Stimulated activated naive CD8-positive, alpha-beta T cell treated with anti-CD3 and anti-CD28 coated beads, Interleukin-15, Interleukin-2, amounts not matched to agents 100 ng/mL and 50 ng/mL, for 24 hours (primary cell): ENCODE results near the gene GJC1.
A peak's percentile ranks its signal among the peaks of the same experiment; 100 is the strongest.

Experiments used
- H3K27ac Mint-ChIP-seq: one replicate; pipeline ENCODE4 v1.8.0; 2021; ENCODE audit warnings: mild to moderate bottlenecking, mixed read lengths
- H3K27me3 Mint-ChIP-seq: one replicate; pipeline ENCODE4 v1.8.0; 2021; ENCODE audit warnings: mixed read lengths
- H3K36me3 Mint-ChIP-seq: one replicate; pipeline ENCODE4 v1.8.0; 2021; ENCODE audit warnings: low read depth, mixed read lengths
- H3K4me1 Mint-ChIP-seq: one replicate; pipeline ENCODE4 v1.8.0; 2021; ENCODE audit warnings: low read depth, mixed read lengths
- H3K4me3 Mint-ChIP-seq: one replicate; pipeline ENCODE4 v1.8.0; 2021; ENCODE audit warnings: mild to moderate bottlenecking, mixed read lengths
- H3K9me3 Mint-ChIP-seq: one replicate; pipeline ENCODE4 v1.8.0; 2021; ENCODE audit warnings: mixed read lengths

The GJC1 gene

DNA sequence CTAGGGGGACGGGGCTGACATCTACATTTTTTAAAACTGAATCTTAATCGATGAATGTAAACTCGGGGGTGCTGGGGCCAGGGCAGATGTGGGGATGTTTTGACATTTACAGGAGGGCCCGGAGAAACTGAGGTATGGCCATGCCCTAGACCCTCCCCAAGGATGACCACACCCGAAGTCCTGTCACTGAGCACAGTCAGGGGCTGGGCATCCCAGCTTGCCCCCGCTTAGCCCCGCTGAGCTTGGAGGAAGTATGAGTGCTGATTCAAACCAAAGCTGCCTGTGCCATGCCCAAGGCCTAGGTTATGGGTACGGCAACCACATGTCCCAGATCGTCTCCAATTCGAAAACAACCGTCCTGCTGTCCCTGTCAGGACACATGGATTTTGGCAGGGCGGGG lies 49.9 kb downstream of the GJC1 start:
- Mint-ChIP-seq H3K9me3 (no peaks in the 10 kb centered on the region), H3K27ac (no peak overlapping the region), H3K27me3 (no peaks in the 10 kb centered on the region), H3K4me3 (no peak overlapping the region), H3K36me3 (no peaks in the 10 kb centered on the region), H3K4me1 (peaks cover 5% of the 10 kb centered on the region)

DNA sequence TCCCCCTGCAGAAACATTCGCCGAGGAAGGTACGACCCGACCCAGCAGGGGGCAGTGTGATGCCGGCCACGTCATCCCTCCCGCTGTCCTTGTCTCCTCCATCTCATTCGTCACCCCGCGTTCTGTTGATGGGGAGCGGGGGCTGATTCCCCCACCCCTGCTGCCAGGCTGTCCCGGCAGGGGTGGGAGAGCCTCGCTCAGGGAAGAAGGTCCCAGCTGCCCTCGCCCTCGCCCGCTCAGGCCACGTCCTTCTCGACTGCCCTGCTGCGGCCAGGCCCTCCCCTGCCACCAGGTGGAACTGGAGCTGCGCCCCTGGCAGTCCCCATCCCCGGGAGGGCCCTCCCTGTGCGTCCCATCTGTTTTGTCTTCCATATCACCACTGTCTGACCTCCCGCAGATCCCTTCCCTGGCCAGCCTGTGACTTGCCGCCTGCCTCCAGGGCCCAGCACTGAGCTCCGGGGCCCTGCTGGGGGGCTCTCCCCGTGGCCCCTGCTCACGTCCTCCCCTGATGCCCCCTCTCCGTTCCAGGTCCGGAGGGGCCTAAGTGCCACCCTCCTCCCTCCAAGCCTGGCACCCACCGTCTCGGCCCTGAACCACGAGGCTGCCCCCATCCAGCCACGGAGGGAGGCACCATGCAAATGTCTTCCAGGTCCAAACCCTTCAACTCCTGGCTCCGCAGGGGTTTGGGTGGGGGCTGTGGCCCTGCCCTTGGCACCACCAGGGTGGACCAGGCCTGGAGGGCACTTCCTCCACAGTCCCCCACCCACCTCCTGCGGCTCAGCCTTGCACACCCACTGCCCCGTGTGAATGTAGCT lies 50.7 kb downstream of the GJC1 start:
- H3K27ac Mint-ChIP-seq, result no peak overlapping the region
- no peaks in the 10 kb centered on the region for H3K36me3 Mint-ChIP-seq
- peak overlapping the region; percentile 35 for H3K4me3 Mint-ChIP-seq
- peaks cover 8% of the 10 kb centered on the region for H3K4me1 Mint-ChIP-seq
- H3K9me3 Mint-ChIP-seq, result no peaks in the 10 kb centered on the region
- no peaks in the 10 kb centered on the region for H3K27me3 Mint-ChIP-seq

DNA sequence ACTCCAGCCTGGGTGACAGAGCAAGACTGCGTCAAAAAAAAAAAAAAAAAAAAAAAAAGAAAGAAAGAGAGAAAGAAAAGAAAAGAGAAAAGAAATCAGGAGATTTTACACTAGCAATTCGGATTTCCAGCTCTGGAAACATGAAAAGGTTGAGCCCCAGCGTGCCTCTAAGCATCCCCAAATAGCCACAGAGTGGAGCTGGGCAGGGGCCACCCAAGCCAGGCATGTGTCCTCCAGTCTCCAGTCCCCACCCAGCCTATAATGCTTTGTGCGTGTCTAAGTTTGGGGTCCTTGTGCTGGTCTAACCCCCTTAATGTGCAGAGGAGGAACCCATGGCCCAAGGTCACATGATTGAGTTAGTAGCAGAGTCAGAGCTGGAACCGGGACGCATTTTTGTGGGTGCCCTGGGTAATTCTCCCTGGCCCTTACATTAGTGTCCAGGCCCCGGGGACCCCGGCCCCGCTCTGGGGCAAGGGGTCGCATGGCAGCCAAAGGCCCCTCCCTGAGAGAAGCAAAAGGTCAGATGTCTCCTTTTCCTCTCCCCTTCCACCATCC lies 51.4 kb downstream of the GJC1 start:
- Mint-ChIP-seq H3K27me3 (no peaks in the 10 kb centered on the region), H3K27ac (no peak overlapping the region), H3K36me3 (no peaks in the 10 kb centered on the region), H3K9me3 (no peaks in the 10 kb centered on the region), H3K4me1 (peaks cover 8% of the 10 kb centered on the region), H3K4me3 (no peak overlapping the region)

DNA sequence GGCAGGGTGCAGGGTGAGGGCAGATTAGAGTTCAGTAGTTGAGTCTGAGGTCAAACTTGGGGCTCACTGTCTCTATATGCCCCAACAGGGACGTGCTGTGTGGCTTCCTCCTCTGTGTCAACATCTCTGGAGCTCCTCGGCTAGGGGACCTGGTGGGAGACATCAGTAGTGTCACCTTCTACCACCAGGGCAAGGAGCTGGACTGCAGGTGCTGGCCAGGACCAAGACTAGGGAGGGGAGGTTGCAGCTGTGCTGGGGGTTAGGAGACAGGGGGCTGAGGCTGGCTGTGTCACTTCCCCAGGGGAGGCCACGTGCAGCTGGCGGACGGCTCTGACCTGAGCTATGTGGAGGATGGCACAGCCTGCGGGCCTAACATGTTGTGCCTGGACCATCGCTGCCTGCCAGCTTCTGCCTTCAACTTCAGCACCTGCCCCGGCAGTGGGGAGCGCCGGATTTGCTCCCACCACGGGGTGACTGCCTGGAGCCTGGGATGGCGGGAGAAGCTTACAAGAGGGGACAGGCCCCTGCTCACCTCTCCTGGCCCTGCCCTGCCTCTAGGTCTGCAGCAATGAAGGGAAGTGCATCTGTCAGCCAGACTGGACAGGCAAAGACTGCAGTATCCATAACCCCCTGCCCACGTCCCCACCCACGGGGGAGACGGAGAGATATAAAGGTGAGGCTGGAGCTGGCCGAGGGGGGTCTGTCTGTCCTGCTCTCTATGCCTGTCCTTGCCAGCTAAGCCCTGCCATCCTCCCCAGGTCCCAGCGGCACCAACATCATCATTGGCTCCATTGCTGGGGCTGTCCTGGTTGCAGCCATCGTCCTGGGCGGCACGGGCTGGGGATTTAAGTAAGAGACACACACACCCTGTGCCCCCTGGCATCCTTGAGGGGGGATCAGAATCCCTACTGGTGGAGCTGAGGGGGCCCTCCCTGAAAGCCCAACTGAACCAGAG lies 52.4 kb downstream of the GJC1 start:
- H3K36me3 Mint-ChIP-seq, result no peaks in the 10 kb centered on the region
- H3K27ac Mint-ChIP-seq, result no peak overlapping the region
- no peaks in the 10 kb centered on the region for H3K9me3 Mint-ChIP-seq
- H3K4me3 Mint-ChIP-seq, result no peak overlapping the region
- peaks cover 8% of the 10 kb centered on the region for H3K4me1 Mint-ChIP-seq
- no peaks in the 10 kb centered on the region for H3K27me3 Mint-ChIP-seq

DNA sequence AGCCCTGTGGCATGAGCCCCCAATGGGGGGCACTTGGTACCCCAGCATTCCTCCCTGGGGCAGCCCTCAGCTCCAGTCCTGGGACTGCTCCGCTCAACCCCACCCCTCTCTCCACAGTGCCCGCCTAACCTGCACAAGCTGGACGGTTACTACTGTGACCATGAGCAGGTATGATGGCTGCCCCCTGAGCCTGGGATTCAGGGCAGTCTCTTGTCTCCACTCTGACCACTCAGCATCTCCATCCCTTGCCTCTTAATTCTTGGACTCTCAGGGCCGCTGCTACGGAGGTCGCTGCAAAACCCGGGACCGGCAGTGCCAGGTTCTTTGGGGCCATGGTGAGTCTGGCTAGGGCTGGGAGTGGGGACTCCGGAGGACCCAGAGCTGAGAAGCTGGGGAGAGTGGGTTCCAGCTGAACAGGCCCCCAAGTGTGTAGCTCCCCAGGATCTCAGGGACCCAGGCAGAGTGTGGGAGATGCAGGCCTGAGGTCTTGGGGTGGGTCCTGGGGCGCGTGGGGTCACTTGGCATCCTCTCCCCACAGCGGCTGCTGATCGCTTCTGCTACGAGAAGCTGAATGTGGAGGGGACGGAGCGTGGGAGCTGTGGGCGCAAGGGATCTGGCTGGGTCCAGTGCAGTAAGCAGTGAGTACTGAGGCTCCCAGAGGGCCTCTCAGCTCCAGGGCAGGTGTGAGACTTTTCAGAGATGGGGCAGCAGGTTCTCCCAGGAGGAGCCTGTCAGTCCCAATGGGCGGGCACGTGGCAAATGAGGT lies 53.3 kb downstream of the GJC1 start:
- H3K4me1 Mint-ChIP-seq, result peaks cover 8% of the 10 kb centered on the region
- H3K36me3 Mint-ChIP-seq, result no peaks in the 10 kb centered on the region
- no peaks in the 10 kb centered on the region for H3K27me3 Mint-ChIP-seq
- H3K27ac Mint-ChIP-seq, result no peak overlapping the region
- no peak overlapping the region for H3K4me3 Mint-ChIP-seq
- H3K9me3 Mint-ChIP-seq, result no peaks in the 10 kb centered on the region

DNA sequence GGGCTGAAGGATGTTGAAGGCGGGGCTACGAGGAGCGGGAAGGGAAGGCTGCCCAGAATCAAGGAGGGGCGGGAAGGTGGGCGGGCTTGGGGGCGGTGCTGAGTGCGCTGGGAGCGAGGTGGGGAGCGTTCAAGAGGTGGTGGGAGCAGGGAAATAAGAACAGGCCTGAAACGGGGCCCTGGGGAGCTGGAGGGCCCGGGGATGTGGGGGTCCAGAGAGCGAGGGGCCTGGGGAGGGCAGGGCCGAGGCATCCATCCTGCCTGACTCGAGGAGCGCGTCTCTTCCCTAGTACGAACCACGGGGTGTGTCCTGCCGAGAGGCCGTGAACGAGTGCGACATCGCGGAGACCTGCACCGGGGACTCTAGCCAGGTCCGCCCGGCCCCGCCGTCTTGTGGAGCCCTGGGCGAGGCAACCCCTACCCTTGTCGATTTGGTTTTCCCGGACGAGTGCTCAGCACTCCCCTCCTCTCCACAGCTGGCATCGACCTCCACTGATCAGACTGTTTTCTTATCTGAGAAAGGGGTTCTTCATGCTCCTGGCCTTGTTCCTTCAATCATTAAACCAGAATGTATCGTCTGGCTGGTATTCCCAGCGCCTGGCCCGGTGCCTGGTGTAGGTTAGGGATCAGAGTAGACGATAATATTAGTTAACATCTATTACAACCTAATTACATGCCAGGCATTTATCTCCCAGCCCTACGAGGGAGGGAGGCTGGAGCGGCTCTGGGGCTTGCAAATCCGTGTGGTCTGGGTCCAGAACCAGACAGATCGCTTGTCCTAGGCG lies 54.1 kb downstream of the GJC1 start:
- no peaks in the 10 kb centered on the region for H3K9me3 Mint-ChIP-seq
- H3K27me3 Mint-ChIP-seq, result no peaks in the 10 kb centered on the region
- peaks cover 8% of the 10 kb centered on the region for H3K4me1 Mint-ChIP-seq
- no peak overlapping the region for H3K27ac Mint-ChIP-seq
- H3K36me3 Mint-ChIP-seq, result no peaks in the 10 kb centered on the region
- H3K4me3 Mint-ChIP-seq, result peak overlapping the region; percentile 81

DNA sequence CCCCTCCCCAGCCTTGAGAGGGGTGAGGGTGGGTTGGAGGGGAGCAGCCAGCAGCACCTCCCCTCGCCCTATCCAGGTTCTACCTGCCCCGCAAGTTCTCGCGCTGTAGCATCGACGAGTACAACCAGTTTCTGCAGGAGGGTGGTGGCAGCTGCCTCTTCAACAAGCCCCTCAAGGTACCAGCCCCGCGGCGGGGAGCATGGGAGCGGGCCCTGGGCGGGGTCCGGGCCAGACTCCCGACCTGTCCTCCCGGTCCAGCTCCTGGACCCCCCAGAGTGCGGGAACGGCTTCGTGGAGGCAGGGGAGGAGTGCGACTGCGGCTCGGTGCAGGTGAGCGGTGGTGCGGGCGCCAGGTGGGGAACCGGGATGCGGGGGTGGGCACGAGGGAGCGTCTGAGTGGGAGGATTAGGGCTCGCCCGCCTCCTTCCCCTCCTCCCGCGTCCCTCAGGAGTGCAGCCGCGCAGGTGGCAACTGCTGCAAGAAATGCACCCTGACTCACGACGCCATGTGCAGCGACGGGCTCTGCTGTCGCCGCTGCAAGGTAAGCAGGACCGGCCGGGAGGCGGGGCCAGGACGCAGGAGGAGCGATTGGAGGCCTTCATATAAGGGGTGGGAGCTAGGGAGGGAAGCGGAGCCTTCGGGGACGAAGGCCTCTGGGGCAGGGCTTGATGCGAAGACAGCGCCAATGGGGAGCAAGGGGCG lies 54.8 kb downstream of the GJC1 start:
- Mint-ChIP-seq H3K27ac (no peak overlapping the region), H3K27me3 (no peaks in the 10 kb centered on the region), H3K4me3 (peak overlapping the region; percentile 81), H3K9me3 (no peaks in the 10 kb centered on the region), H3K36me3 (no peaks in the 10 kb centered on the region), H3K4me1 (peaks cover 8% of the 10 kb centered on the region)

DNA sequence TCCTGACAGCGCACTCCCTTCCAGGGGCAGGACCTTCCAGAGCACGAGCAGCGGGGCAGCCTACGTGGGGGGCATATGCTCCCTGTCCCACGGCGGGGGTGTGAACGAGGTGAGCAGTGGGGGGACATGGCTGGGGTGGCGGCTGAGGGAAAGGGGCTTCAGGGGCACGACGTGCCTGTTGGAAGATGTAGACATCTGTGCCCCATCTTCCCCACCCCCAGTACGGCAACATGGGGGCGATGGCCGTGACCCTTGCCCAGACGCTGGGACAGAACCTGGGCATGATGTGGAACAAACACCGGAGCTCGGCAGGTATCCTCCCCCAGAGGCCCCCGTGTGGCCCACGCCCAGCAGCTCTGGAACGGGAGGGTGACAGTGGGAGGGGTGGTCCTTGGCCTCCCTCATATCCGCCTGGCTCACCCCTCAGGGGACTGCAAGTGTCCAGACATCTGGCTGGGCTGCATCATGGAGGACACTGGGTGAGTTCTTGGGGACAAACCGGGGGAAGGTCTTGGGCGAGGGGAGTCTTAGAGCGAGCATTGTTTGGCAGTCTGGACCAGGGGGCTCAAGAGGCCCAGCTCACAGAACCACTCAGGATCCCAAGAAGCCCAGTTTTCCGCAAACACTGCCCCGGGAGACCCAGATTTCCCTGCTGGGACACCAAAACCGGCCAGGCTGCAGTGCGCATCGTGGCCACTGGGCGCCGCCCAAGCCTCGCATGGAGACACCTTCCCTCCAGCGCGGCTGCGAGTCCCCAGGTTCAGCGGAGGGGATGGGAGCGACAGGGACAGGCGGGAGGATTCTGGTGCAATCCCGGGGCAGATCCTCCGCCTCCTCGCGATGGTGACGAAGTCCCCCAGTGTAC lies 55.6 kb downstream of the GJC1 start:
- Mint-ChIP-seq H3K9me3 (no peaks in the 10 kb centered on the region), H3K36me3 (no peaks in the 10 kb centered on the region), H3K27ac (no peak overlapping the region), H3K4me3 (peak overlapping the region; percentile 81), H3K27me3 (no peaks in the 10 kb centered on the region), H3K4me1 (peaks cover 8% of the 10 kb centered on the region)

DNA sequence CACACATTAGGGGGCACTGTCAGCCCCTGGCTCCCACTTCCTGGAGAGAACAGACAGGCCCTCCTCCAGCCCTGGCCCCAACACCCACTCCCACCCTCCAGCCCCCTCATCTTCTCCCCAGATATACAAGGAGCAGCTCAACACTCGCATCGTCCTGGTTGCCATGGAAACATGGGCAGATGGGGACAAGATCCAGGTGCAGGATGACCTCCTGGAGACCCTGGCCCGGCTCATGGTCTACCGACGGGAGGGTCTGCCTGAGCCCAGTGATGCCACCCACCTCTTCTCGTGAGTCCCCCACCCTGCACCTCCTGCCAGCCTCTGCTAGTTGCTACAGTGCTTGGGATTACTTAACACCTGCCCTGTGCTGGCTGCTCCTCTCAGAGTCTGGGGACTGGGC lies 56.9 kb downstream of the GJC1 start:
- no peaks in the 10 kb centered on the region for H3K36me3 Mint-ChIP-seq
- H3K27ac Mint-ChIP-seq, result no peak overlapping the region

DNA sequence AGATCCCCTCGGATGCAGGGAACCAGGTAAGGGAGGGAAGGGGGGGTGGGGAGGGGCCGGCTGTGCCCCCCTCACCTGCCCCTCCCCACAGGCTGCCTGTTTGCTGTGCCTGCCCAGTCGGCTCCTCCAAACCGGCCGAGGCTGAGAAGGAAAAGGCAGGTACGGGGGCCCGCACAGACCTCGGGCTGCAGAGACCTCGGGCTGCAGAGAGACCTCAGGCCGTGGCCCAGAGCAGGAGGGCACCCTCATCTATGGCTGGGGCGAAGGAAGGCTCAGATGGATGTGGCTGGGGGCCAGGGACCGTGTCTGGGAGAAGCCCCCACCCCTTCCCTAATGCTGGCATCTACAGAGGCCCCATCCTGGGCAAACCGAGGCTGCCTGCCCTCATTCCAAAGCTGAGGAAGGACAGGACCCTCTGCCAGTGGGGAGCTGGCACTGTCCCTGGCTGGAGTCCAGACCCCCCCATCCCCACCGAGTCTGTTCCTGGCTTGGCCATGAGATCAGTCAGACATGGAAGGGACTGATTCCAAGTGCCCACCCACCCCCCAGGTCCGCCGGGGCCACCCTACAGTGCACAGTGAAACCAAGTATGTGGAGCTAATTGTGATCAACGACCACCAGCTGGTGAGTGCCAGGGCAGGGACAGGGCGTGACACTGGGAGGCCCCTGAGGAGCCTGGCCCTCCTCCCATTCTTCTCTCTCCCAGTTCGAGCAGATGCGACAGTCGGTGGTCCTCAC lies 57.6 kb downstream of the GJC1 start:
- Mint-ChIP-seq H3K36me3 (no peaks in the 10 kb centered on the region), H3K4me3 (no peak overlapping the region), H3K27ac (no peak overlapping the region), H3K27me3 (peaks cover 3% of the 10 kb centered on the region), H3K9me3 (no peaks in the 10 kb centered on the region), H3K4me1 (peaks cover 8% of the 10 kb centered on the region)

More for the DNA sequence above, 56.9 kb downstream of the GJC1 start:
- no peaks in the 10 kb centered on the region for H3K9me3 Mint-ChIP-seq
- H3K4me1 Mint-ChIP-seq, result peaks cover 8% of the 10 kb centered on the region
- H3K27me3 Mint-ChIP-seq, result peaks cover 3% of the 10 kb centered on the region
- H3K4me3 Mint-ChIP-seq, result no peak overlapping the region

DNA sequence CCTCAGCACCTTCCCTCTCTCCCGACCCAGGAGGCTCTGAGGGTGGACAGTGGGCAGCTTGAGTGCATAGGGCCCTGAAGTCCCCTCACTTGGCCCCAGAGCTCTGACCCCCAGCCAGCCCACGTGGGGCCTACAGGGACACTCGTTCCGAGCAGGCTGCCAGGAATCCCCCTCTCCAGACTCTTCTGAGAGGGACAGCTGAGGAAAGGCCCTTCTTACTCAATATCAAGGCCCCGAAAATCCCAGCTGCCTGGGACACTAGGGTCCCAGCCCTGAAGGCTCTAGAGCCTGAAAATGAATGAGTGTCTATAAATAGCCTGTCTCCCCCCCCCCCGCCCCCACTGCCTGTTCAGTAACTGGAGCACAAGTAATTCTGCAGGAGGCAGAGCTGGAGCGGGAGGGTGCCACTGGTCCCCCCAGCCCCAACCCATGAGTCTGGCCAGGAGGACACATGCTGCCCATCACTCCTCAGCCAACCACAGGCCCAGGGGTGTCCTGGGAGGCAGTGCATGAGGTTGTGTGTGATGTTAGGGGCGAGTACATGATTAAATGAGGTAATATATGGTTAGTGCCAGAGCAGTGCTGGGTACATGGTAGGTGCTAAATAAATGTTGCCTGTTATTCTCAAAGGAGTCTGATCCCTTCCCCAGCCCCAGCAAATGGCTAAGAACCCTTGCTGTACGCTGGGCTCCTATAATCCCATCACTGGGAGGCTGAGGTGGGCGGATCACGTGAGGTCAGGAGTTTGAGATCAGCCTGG lies 59.7 kb downstream of the GJC1 start:
- H3K4me3 Mint-ChIP-seq, result no peak overlapping the region
- peaks cover 3% of the 10 kb centered on the region for H3K27me3 Mint-ChIP-seq
- H3K27ac Mint-ChIP-seq, result no peak overlapping the region
- no peaks in the 10 kb centered on the region for H3K9me3 Mint-ChIP-seq
- no peaks in the 10 kb centered on the region for H3K36me3 Mint-ChIP-seq
- peaks cover 4% of the 10 kb centered on the region for H3K4me1 Mint-ChIP-seq

DNA sequence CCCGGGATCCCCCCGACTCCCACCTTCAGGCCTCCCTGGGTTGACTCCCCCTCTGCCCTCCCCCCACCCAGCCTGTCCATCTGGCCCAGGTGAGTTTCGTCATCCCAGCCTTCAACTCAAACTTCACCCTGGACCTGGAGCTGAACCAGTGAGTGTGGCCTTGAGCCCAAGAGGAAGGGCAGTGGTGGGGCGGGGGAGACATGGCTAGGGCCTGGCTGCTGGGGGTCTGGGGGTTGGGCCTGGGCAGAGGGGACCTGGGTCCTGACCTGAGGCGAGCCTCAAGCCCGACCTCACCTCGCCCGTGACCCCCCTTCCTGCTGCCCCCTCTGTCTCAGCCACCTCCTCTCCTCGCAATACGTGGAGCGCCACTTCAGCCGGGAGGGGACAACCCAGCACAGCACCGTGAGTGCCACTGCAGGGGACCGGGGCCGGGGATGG lies 60.4 kb downstream of the GJC1 start:
- no peaks in the 10 kb centered on the region for H3K9me3 Mint-ChIP-seq
- H3K36me3 Mint-ChIP-seq, result no peaks in the 10 kb centered on the region
- no peak overlapping the region for H3K27ac Mint-ChIP-seq
- H3K4me3 Mint-ChIP-seq, result no peak overlapping the region
- peaks cover 3% of the 10 kb centered on the region for H3K27me3 Mint-ChIP-seq
- H3K4me1 Mint-ChIP-seq, result peaks cover under 1% of the 10 kb centered on the region
